Trophoblast cell (in vitro differentiated cells and primary cell): ENCODE measurements around the gene PAX5. TPM values are rescaled to one million over a fixed set of nuclear protein-coding genes. Genes with fewer than 3 reads are reported as not detected.
"Not testable (repeated sequence)": the region's sequence is repeated elsewhere in the genome, so short reads cannot be mapped to it uniquely, and the experiment has no call there.

Source experiments
- DNase-seq, 2 donors: peaks; one replicate each; pipeline ENCODE4 v3.0.0-alpha.2; 2016
- H2AFZ ChIP-seq: 2 replicates; pipeline ENCODE4 v1.6.1; 2013; ENCODE audit warnings: low read length, moderate library complexity, mild to moderate bottlenecking; ENCODE audit not compliant: insufficient read depth, poor library complexity
- H2AK5ac ChIP-seq: 2 replicates; pipeline ENCODE4 v1.6.1; 2013; ENCODE audit warnings: mild to moderate bottlenecking, low read length
- H2BK120ac ChIP-seq: 2 replicates; pipeline ENCODE4 v1.6.1; 2013; ENCODE audit warnings: low read length, mild to moderate bottlenecking, moderate library complexity; ENCODE audit not compliant: insufficient read depth, poor library complexity
- H2BK12ac ChIP-seq: 2 replicates; pipeline ENCODE4 v1.6.1; 2013; ENCODE audit warnings: mild to moderate bottlenecking, low read length, moderate library complexity
- H2BK5ac ChIP-seq: 2 replicates; pipeline ENCODE4 v1.6.1; 2013; ENCODE audit warnings: low read length, low read depth, moderate library complexity, mild to moderate bottlenecking; ENCODE audit not compliant: poor library complexity
- H3K14ac ChIP-seq: 2 replicates; pipeline ENCODE4 v1.6.1; 2013; ENCODE audit warnings: mild to moderate bottlenecking, low read length
- H3K18ac ChIP-seq: 2 replicates; pipeline ENCODE4 v1.6.1; 2013; ENCODE audit warnings: mild to moderate bottlenecking, low read length
- H3K23ac ChIP-seq: 2 replicates; pipeline ENCODE4 v1.6.1; 2013; ENCODE audit warnings: low read length
- H3K27ac ChIP-seq: 2 replicates; pipeline ENCODE4 v1.5.1; 2013; ENCODE audit warnings: low read depth, mild to moderate bottlenecking, inconsistent platforms, low read length, moderate library complexity
- H3K27me3 ChIP-seq: 2 replicates; pipeline ENCODE4 v1.6.1; 2013; ENCODE audit warnings: inconsistent platforms, mild to moderate bottlenecking, low read length, moderate library complexity; ENCODE audit not compliant: insufficient read depth
- H3K36me3 ChIP-seq, 2 experiments: 1 replicate in 1 of 2; 2 replicates in 1 of 2; pipeline ENCODE4 v1.6.1; 2013; ENCODE audit warnings: low read length in 2 of 2, mild to moderate bottlenecking in 2 of 2, moderate library complexity in 1 of 2; ENCODE audit not compliant: insufficient read depth in 2 of 2, control insufficient read depth in 1 of 2
- H3K4ac ChIP-seq: 2 replicates; pipeline ENCODE4 v1.6.1; 2013; ENCODE audit warnings: low read depth, mild to moderate bottlenecking, low read length, moderate library complexity
- H3K4me1 ChIP-seq, 2 experiments: 1 replicate in 1 of 2; 2 replicates in 1 of 2; pipeline ENCODE4 v1.6.1; 2013; ENCODE audit warnings: low read length in 2 of 2, mild to moderate bottlenecking in 2 of 2, moderate library complexity in 1 of 2; ENCODE audit not compliant: insufficient read depth in 2 of 2, control insufficient read depth in 1 of 2
- H3K4me2 ChIP-seq: 2 replicates; pipeline ENCODE4 v1.6.1; 2013; ENCODE audit warnings: inconsistent platforms, mild to moderate bottlenecking, low read length, moderate library complexity
- H3K4me3 ChIP-seq: 2 replicates; pipeline ENCODE4 v1.5.1; 2013; ENCODE audit warnings: mild to moderate bottlenecking, low read depth, low read length, inconsistent platforms
- H3K79me1 ChIP-seq: one replicate; pipeline ENCODE4 v1.6.1; 2013; ENCODE audit warnings: low read length
- H3K79me2 ChIP-seq: 2 replicates; pipeline ENCODE4 v1.6.1; 2013; ENCODE audit warnings: low read length, mild to moderate bottlenecking; ENCODE audit not compliant: control insufficient read depth, insufficient read depth, poor library complexity
- H3K9ac ChIP-seq: 2 replicates; pipeline ENCODE4 v1.6.1; 2013; ENCODE audit warnings: mild to moderate bottlenecking, low read length
- H3K9me3 ChIP-seq: 2 replicates; pipeline ENCODE4 v1.6.1; 2013; ENCODE audit warnings: low read depth, mild to moderate bottlenecking, control low read depth, inconsistent platforms, low read length; ENCODE audit not compliant: insufficient read depth
- H4K12ac ChIP-seq: 2 replicates; pipeline ENCODE4 v1.6.1; 2013; ENCODE audit warnings: low read depth, mild to moderate bottlenecking, low read length, moderate library complexity
- H4K8ac ChIP-seq: 2 replicates; pipeline ENCODE4 v1.6.1; 2013; ENCODE audit warnings: low read depth, mild to moderate bottlenecking, low read length, moderate library complexity
- H4K91ac ChIP-seq: one replicate; pipeline ENCODE4 v1.6.1; 2013; ENCODE audit warnings: low read depth, mild to moderate bottlenecking, low read length, moderate library complexity
- WGBS: extraction: QIAGEN DNeasy Blood & Tissue Kit; methylation state at CpG from one replicate; pipeline ENCODE4 v1.1.7; 2013; ENCODE audit warnings: missing lambda C conversion rate; ENCODE audit not compliant: insufficient read length, insufficient coverage; ENCODE audit errors: extremely low coverage; 5-methylcytosine and 5-hydroxymethylcytosine counted together
- polyA plus RNA-seq: library from polyadenylated mRNA; stranded (reverse); fragments of 200-250 nt; gene quantifications from 2 replicates; pipeline ENCODE4 v1.2.3, GENCODE V29; 2013

PAX5 gene
- 0.01 TPM in 1 of 2 replicates, not detected in the other for polyA plus RNA-seq

GRCh38 chr9:37033682-37034304, at the start of gene PAX5:
Gene PAX5, minus strand, starts transcription at chr9:37034268. Its CDS starts 237 bp downstream, at chr9:37034031.
- H3K4me1 ChIP-seq, result peaks cover 25 to 26% of the 10 kb centered on the region in 2 experiments
- peak within 1 kb of the TSS; percentile 52 for H3K4me2 ChIP-seq
- H3K36me3 ChIP-seq, result no peaks in the 10 kb centered on the region
- DNase-seq, result no peak
- no peak within 1 kb of the TSS for H4K12ac ChIP-seq
- H2BK120ac ChIP-seq, result no peak within 1 kb of the TSS
- no peak within 1 kb of the TSS for H2BK12ac ChIP-seq
- H3K27ac ChIP-seq, result no peak within 1 kb of the TSS
- no peak within 1 kb of the TSS for H4K8ac ChIP-seq
- no peaks in the 10 kb centered on the region for H3K79me1 ChIP-seq
- H2AK5ac ChIP-seq, result no peak within 1 kb of the TSS
- WGBS, result no CpG with 5 or more reads among the region's 27 CpGs
- H4K91ac ChIP-seq, result no peak within 1 kb of the TSS
- no peak within 1 kb of the TSS for H2BK5ac ChIP-seq
- H3K18ac ChIP-seq, result no peak within 1 kb of the TSS
- H3K23ac ChIP-seq, result no peak within 1 kb of the TSS
- no peak within 1 kb of the TSS for H2AFZ ChIP-seq
- H3K4me3 ChIP-seq, result no peak within 1 kb of the TSS
- H3K27me3 ChIP-seq, result peaks cover 94% of the 10 kb centered on the region
- no peak within 1 kb of the TSS for H3K14ac ChIP-seq
- H3K79me2 ChIP-seq, result no peaks in the 10 kb centered on the region
- no peak within 1 kb of the TSS for H3K4ac ChIP-seq
- peaks cover 4% of the 10 kb centered on the region for H3K9me3 ChIP-seq
- H3K9ac ChIP-seq, result no peak within 1 kb of the TSS

- H2AFZ ChIP-seq, result no peak overlapping the region
- H2AK5ac ChIP-seq, result no peak overlapping the region
- peaks cover 0 to 6% of the 10 kb centered on the region in 2 experiments for H3K36me3 ChIP-seq
- no peak overlapping the region for H4K8ac ChIP-seq
- H3K18ac ChIP-seq, result no peak overlapping the region
- H3K27ac ChIP-seq, result no peak overlapping the region
- no peak overlapping the region for H2BK12ac ChIP-seq
- H3K9ac ChIP-seq, result no peak overlapping the region
- H3K4me1 ChIP-seq, result peaks cover 3% of the 10 kb centered on the region in 2 experiments
- no peak overlapping the region for H4K91ac ChIP-seq
- no peak overlapping the region for H3K4me2 ChIP-seq
- peaks cover 6% of the 10 kb centered on the region for H3K79me1 ChIP-seq
- no peak for DNase-seq
- H3K4ac ChIP-seq, result no peak overlapping the region
- H3K9me3 ChIP-seq, result no peaks in the 10 kb centered on the region
- H3K27me3 ChIP-seq, result no peaks in the 10 kb centered on the region
- H2BK120ac ChIP-seq, result no peak overlapping the region
- peaks cover 4% of the 10 kb centered on the region for H3K79me2 ChIP-seq
- H4K12ac ChIP-seq, result no peak overlapping the region
- H3K23ac ChIP-seq, result no peak overlapping the region
- no peak overlapping the region for H3K14ac ChIP-seq
- H2BK5ac ChIP-seq, result no peak overlapping the region
- H3K4me3 ChIP-seq, result no peak overlapping the region
Observed at GRCh38 chr9:37083654-37084053, 49.6 kb upstream of the PAX5 start.

DNA sequence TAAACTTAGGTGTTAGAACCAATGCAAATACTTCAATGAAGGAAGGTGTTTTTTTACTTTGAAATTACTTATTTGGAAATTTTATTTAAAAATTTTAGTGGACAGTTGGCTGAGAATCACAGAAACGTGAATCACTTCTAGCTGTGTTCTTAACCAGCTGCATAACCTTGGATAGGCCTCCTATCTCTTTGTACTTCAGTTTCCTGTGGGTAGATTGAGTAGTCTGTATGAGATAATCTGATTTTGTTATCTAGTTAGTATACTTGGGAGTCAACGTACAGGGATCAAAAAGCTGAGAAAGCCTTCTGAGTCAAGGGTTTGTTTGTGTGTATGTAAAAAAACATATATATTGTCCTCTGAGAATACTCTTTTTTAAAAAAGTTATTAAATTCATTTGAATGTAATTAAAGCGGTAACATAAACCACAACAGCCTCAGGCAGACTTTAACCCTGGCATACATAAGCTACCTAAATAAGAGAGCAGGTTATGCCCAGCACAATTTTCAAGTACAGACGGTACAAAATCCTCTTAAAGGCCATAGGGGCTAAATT, 48.2 kb upstream of the PAX5 start:
- Histone ChIP-seq H3K4me2 (no peak overlapping the region), H3K79me1 (peaks cover 6% of the 10 kb centered on the region), H3K27me3 (no peaks in the 10 kb centered on the region), H3K14ac (no peak overlapping the region), H2AK5ac (no peak overlapping the region), H3K23ac (no peak overlapping the region), H3K9me3 (no peaks in the 10 kb centered on the region), H3K9ac (no peak overlapping the region), H2BK12ac (no peak overlapping the region), H3K27ac (no peak overlapping the region), H4K91ac (no peak overlapping the region), H3K79me2 (peaks cover 4% of the 10 kb centered on the region), H2AFZ (no peak overlapping the region), H2BK120ac (no peak overlapping the region), H3K4me3 (no peak overlapping the region), H4K12ac (no peak overlapping the region), H3K36me3 (peaks cover 0 to 6% of the 10 kb centered on the region in 2 experiments), H4K8ac (no peak overlapping the region), H3K4ac (no peak overlapping the region), H3K4me1 (peaks cover 3% of the 10 kb centered on the region in 2 experiments), H2BK5ac (no peak overlapping the region), H3K18ac (no peak overlapping the region)
- no CpG with 5 or more reads among the region's 4 CpGs for WGBS
- DNase-seq, result no peak

GRCh38 chr9:37081507-37081906, 47.4 kb upstream of the PAX5 start:
- not testable (repeated sequence) for H3K9ac ChIP-seq, H2BK5ac ChIP-seq, H3K9me3 ChIP-seq, H3K4me3 ChIP-seq, H3K36me3 ChIP-seq, H3K23ac ChIP-seq, H2BK120ac ChIP-seq, H3K14ac ChIP-seq, H4K91ac ChIP-seq, H3K4me2 ChIP-seq, H4K8ac ChIP-seq, DNase-seq, H2AK5ac ChIP-seq, H2BK12ac ChIP-seq, H3K18ac ChIP-seq, H3K4me1 ChIP-seq, H2AFZ ChIP-seq, H3K27me3 ChIP-seq, H3K4ac ChIP-seq, H3K27ac ChIP-seq, H4K12ac ChIP-seq, H3K79me2 ChIP-seq, H3K79me1 ChIP-seq
- WGBS, result no CpG with 5 or more reads among the region's 20 CpGs
